ENCODE data around the gene LRBA. TPM values are rescaled to one million over a fixed set of nuclear protein-coding genes. Genes with fewer than 3 reads are reported as not detected.

The LRBA gene
- total RNA-seq, 1 donor, result 38.4 TPM

DNA sequence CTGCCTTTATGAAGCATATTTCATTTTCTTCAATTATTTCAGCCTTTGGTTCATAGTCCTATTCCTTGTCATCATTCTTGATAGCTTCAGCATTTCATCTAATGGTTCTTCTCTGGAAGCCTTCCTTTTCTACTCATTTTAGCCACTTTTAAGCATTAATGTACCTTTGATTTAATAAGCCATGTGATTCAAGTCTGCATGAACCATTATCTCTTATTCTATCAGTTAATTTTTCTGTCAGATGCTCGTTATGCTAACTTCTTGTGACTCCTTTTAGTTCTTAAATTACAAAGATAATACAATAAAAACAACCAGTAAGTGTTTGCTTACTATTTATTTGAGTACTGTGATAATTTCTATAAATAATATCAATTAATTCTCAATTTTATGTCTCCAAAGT is 643.2 kb downstream of the LRBA start:
- no peak overlapping the region for H3K4me3 ChIP-seq (ENCODE audit: low read depth, low read length)
- TF ChIP-seq, protein P1, sequence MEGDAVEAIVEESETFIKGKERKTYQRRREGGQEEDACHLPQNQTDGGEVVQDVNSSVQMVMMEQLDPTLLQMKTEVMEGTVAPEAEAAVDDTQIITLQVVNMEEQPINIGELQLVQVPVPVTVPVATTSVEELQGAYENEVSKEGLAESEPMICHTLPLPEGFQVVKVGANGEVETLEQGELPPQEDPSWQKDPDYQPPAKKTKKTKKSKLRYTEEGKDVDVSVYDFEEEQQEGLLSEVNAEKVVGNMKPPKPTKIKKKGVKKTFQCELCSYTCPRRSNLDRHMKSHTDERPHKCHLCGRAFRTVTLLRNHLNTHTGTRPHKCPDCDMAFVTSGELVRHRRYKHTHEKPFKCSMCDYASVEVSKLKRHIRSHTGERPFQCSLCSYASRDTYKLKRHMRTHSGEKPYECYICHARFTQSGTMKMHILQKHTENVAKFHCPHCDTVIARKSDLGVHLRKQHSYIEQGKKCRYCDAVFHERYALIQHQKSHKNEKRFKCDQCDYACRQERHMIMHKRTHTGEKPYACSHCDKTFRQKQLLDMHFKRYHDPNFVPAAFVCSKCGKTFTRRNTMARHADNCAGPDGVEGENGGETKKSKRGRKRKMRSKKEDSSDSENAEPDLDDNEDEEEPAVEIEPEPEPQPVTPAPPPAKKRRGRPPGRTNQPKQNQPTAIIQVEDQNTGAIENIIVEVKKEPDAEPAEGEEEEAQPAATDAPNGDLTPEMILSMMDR (IDR thresholded peaks at IDR 0.05; ENCODE audit: insufficient read depth, low read depth, low read length), result no peak
- DNase-seq (ENCODE audit: low read depth), result no peak

DNA sequence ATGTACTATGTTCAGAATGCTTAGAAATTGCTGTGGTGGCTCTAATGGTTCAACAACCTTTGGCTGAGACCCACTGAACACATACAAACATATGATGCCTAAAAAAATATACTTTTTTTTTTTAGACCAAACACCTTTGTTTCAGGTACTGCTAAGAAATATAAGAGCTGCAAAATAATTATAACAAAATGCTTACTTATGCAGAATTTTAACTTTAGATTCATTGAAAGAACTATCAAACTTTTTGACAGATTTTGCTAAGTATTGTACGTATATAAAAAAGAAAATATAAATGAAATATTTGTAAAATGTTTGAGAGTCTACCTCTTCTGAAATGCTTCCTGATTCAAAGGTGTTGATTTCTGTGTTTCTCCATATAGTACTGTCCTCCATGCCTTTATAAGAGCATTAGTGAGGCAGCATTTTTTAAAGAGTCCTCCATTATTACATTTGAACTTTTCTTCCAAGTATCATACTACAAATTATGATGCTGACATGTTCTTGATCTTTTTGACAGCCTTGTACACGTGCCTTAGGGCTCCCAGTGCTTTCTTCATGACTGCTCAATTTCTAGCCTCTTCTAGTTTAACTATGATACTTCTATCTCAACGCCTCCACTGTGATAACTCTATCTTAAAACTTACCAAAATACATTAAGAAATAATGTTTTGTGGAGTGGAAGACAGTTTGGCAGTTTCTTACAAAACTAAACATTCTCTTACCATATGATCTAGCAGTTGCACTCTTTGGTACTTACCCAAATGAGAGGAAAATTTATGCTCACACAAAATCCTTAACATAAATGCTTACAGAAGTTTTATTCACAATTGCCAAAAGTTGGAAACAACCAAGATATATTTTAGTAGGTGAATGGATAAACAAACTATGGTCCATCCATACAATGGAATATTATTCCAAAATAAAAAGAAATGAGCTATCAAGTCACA is 645.4 kb downstream of the LRBA start:
- TF ChIP-seq, protein P1 (IDR thresholded peaks at IDR 0.05; ENCODE audit: insufficient read depth, low read depth, low read length), result no peak
- DNase-seq (ENCODE audit: low read depth), result no peak
- no peak overlapping the region for H3K4me3 ChIP-seq (ENCODE audit: low read depth, low read length)

DNA sequence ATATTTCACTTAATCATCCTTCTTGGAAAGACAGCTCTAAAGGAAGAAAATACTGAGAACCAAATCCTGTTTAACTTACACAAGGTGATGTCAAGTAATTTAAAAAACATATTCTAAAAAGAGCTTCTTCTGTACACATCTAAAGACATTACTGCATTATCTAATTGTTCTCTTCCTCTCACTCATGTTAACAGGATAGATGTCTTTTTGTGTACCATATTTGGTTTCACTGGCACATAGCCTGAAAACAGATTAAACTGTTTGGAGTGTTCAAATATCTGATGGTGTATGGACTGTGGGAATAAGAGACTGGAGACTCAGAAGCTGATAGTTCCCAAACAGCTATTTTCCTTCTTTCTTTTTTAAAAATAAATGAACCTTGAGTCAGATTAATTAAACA is 646.4 kb downstream of the LRBA start:
- no peak overlapping the region for H3K4me3 ChIP-seq (ENCODE audit: low read depth, low read length)
- TF ChIP-seq, protein P1 (IDR thresholded peaks at IDR 0.05; ENCODE audit: insufficient read depth, low read depth, low read length), result no peak
- no peak for DNase-seq (ENCODE audit: low read depth)

DNA sequence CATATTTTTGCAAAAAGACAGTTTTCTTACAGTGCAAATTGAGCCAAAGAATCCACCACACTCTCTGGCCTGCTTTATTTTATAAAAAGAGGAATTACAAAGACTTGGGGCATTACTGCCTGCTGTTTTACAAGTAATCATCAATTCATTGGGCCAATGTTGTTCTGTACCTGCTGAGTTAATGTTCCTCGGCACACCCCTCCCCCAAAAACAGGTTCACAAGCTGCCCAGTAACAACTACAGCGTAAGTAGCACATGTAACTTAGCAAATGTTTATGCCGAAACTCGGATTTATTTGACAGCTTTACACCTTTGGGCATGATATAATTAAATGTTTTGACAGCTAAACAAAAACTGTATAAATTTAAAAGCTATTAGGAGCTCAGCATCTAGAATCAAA is 647.8 kb downstream of the LRBA start:
- no peak overlapping the region for H3K4me3 ChIP-seq (ENCODE audit: low read depth, low read length)
- DNase-seq (ENCODE audit: low read depth), result no peak
- TF ChIP-seq, protein P1 (IDR thresholded peaks at IDR 0.05; ENCODE audit: insufficient read depth, low read depth, low read length), result no peak

DNA sequence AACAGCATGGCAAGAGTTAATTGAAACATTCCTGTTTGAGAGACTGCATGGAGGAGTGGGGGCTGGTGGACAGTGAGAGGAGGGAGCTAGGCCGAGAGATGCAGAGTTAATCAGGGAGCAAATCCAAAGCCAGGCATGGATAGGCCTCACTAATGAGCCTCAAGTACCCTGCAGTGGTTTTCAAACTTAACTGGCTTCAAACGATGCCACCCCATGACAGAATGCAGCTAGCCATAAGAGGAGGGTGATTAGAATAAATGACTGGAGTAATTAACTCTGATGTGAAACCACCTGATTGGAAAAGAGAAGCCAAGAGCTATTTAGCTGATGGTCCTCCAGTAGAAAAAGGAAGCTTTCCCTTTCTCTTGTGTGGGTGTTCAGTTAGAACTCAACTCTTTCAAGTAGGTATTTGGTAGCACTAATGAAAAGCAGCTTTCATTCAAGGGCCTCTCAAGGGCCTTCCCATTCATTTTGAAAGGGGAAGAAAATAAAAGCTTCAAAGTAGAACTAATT is 648.5 kb downstream of the LRBA start:
- DNase-seq (ENCODE audit: low read depth), result no peak
- TF ChIP-seq, protein P1 (IDR thresholded peaks at IDR 0.05; ENCODE audit: insufficient read depth, low read depth, low read length), result no peak

DNA sequence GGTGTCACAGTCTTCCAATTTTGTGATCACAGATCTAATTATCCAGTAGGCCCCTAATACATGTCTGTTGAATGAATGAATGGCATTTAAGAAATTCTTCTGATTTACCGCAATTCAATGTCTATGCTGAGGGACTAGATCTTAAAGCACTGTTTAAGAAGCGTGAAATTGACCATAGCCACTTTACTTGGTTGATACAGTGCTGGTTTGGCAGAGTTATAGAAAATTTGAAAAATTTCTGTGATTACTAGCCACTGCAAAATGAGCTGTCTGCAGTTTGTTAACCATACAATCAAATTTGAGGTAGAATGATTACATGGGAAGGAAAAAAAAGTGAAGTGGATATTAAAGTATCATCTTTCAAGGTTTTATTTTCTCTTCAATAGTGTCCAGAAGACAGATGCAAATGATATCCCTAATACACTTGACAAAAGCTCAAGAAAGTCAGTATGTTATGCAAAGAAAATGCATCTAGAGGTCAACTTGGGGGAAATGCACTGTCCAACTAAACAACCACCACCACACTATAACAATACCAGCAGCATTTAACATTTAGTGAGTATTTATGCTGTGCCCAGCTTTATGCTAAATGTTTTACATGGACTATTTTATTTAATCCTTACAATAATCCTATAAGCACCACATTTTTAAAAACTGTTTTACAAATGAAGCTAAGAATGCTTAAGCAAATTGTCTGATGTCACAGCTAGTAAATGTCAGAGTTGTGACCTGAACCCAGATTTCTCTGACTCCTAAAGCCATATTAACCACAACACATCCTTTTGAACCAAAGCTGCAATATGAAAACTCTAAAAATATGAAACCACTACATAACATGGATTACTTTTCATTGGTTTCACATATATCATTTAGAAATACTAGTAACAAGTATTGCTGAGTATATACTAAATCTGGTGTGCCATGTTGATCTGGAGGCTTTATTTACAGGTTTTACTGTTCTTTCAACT is 651.1 kb downstream of the LRBA start:
- TF ChIP-seq, protein P1 (IDR thresholded peaks at IDR 0.05; ENCODE audit: insufficient read depth, low read depth, low read length), result no peak
- no peak overlapping the region for H3K4me3 ChIP-seq (ENCODE audit: low read depth, low read length)
- peak; percentile 52 for DNase-seq (ENCODE audit: low read depth)

More for the DNA sequence above, 648.5 kb downstream of the LRBA start:
- no peak overlapping the region for H3K4me3 ChIP-seq (ENCODE audit: low read depth, low read length)

All from fibroblast of villous mesenchyme (primary cell).